Stimulated activated CD8-positive, alpha-beta memory T cell treated with anti-CD3 and anti-CD28 coated beads, Interleukin-4, amount 100 ng/mL, for 24 hours (primary cell): ENCODE data around the gene FANCL.
"Not testable (repeated sequence)": the region's sequence is repeated elsewhere in the genome, so short reads cannot be mapped to it uniquely, and the experiment has no call there.

ENCODE experiments used
- DNase-seq: peaks from one replicate; pipeline ENCODE4 v3.0.0-alpha.2; 2020; ENCODE audit warnings: low read depth

FANCL gene

DNA sequence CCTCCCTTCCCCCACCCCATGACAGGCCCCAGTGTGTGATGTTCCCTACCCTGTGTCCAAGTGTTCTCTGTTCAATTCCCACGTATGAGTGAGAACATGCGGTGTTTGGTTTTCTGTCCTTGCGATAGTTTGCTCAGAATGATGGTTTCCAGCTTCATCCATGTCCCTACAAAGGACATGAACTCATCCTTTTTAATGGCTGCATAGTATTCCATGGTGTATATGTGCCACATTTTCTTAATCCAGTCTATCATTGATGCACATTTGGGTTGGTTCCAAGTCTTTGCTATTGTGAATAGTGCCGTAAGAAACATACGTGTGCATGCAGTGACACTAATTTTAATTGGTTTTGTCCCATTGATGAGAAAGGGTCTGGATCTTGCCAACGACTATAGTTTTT lies 95.4 kb downstream of the FANCL start:
- DNase-seq: not testable (repeated sequence)

DNA sequence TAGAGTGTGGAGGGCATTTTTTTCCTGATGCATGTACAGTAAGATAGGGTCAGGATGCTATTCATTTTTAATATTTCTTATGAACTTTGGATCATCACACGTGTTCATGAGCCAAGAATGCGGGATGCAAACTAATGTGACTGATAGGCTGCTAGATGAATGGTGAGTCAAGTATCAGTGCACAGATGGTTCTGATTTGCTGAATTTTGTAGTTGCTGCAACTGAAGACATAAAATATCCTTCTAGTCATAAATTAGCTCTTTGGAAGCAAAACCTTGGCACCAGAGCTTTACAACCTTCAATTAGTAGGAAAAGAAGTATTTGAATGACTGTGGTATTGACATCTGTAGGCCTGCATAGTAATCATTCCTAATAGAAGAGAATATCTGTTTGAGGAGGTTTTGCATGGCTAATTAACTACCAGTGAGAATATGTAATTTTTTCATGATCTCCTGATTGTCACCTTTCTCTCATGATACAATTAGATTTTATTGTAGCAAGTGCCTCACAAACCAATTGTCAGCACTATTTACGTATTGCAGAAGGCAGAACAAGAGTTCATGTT lies 100.5 kb downstream of the FANCL start:
- DNase-seq: no peak

GRCh38 chr2:58138396-58139030 lies 102.6 kb downstream of the FANCL start:
- DNase-seq: no peak

GRCh38 chr2:58137856-58138255 lies 103.3 kb downstream of the FANCL start:
- no peak for DNase-seq

- DNase-seq: no peak
Measured at GRCh38 chr2:58137221-58137620, 103.9 kb downstream of the FANCL start.

- no peak for DNase-seq
Measured at GRCh38 chr2:58135861-58136260, 105.3 kb downstream of the FANCL start.

DNA sequence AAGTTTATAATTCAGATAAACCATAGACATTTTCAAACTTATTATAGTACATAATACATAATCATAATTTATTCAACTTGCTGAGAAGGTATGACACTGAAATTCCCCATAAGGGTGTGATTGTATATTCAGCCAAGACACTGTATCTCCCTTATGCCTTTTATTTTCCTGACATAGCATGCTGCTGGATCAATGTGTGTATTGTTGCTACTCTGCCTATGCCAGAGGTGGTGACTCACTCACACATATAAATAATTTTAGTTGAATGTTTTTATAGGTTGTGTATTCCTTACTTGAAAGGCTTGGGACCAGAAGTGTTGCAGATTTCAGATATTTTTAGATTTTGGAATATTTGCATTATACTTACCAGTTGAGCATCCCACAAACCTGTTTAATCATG lies 107.7 kb downstream of the FANCL start:
- DNase-seq: no peak

DNA sequence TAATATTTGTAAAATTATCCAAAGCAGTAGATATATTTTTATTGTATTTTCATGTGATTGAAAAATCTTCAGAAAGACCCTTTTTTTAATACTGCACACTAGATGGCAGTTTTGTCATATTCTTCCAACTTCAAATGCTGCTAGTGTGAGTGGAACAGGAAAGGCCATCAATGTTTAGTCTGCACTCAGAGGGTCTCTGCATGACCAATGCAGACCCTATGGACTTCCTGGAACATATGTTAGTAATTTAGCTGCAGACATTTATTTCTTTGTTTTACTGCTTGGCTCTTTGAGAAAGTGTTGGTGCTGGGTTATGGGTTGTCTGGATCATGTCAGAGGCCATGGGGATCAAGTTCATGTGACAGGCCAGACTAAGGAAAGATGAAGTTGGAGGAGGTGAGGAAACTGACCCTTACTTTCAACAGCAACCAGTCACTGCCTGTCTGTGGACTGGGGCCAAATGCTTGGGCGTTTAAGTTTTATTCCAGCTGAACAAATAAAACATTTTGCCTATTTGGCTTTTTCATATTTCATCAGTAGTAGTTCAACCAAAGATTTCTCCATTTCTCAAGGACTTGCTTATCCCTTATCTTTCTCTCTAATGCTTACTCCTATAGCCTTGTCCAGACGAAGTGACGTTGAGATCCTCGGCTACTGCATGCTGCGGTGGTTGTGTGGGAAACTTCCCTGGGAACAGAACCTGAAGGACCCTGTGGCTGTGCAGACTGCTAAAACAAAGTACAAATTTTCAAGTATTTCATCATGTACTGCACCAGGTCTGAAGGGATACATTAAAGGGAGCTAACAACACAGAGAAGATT lies 109.7 kb downstream of the FANCL start:
- no peak for DNase-seq

DNA sequence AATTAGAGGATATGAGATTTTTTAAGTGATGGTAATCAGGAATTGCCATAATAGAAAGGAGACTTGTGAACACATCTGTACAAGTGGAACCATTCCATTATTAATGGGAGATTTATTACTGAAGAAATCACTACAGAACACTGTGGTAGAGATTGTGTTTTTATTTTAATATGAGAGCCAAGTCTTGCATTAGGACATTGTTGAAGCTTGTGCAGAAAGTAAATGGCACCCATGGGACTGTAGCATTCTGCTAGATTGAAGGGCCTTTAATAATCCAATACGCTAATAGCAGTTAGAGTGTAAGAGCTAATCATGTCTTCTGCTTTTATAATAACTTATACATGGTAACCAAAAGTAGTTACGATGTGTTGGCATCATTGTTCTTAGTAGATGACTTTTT lies 110.9 kb downstream of the FANCL start:
- no peak for DNase-seq

- no peak for DNase-seq
Measured at GRCh38 chr2:58127111-58127510, 114.0 kb downstream of the FANCL start.

GRCh38 chr2:58122540-58122939 lies 118.6 kb downstream of the FANCL start:
- DNase-seq: no peak

- DNase-seq: no peak
Measured at GRCh38 chr2:58122040-58122439, 119.1 kb downstream of the FANCL start.

DNA sequence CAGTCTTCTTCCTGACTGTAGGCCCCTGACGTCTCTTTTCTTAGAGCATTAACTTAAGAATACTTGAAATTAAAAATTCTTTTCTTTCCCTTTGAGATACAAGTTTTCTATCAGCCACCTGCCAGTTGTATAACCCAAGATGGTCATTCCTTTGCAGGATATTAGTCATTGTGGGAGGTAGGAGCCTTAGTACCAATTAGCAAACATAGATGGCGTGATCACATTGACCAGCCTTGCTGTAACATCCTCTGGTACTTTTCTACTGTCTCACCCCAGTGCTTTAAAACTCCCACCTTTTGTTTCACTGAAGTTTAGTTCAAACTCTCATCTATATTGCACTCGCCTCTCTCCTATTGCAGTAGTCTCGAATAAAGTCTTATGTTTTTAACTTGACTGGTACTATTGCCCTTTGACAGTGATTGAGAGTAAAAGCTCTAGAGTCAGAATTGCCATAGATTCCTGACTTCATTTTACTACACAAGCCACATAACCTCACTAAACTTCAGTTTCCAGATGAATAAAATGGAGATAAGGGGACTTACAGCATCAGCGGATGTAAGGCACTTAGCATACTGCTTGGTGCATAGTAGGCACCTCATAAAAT lies 120.4 kb downstream of the FANCL start:
- no peak for DNase-seq

DNA sequence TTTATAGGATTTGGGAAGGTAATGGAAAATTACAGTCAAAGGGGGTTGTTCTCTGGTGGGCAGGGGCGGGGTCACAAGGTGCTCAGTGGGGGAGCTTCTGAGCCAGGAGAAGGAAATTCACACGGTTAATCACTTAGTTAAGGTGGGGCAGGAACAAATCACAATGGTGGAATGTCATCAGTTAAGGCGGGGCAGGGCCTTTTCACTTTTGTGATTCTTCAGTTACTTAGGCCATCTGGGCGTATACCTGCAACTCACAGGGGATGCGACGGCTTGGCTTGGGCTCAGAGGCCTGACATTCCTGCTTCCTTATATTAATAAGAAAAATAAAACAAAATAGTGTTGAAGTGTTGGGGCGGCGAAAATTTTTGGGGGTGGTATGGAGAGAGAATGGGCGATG lies 127.6 kb downstream of the FANCL start:
- DNase-seq: not testable (repeated sequence)

GRCh38 chr2:58110765-58111164 lies 130.4 kb downstream of the FANCL start:
- no peak for DNase-seq

- DNase-seq: no peak
Measured at GRCh38 chr2:58109481-58109880, 131.6 kb downstream of the FANCL start.
